ENCODE measurements around the gene DNAJA3.

Gene DNAJA3

GRCh38 chr16:4380119-4381063 is 45.3 kb upstream of the DNAJA3 start:
- TF ChIP-seq CTCF (IDR thresholded peaks at IDR 0.05; ENCODE audit: low read depth, low read length) = no peak
- DNase-seq (ENCODE audit: low read depth in 2 of 2) = no peak
- H3K4me3 ChIP-seq (replicated peaks in 1 of 2; ENCODE audit: low read depth in 2 of 2, low read length in 2 of 2) = no peak overlapping the region

DNA sequence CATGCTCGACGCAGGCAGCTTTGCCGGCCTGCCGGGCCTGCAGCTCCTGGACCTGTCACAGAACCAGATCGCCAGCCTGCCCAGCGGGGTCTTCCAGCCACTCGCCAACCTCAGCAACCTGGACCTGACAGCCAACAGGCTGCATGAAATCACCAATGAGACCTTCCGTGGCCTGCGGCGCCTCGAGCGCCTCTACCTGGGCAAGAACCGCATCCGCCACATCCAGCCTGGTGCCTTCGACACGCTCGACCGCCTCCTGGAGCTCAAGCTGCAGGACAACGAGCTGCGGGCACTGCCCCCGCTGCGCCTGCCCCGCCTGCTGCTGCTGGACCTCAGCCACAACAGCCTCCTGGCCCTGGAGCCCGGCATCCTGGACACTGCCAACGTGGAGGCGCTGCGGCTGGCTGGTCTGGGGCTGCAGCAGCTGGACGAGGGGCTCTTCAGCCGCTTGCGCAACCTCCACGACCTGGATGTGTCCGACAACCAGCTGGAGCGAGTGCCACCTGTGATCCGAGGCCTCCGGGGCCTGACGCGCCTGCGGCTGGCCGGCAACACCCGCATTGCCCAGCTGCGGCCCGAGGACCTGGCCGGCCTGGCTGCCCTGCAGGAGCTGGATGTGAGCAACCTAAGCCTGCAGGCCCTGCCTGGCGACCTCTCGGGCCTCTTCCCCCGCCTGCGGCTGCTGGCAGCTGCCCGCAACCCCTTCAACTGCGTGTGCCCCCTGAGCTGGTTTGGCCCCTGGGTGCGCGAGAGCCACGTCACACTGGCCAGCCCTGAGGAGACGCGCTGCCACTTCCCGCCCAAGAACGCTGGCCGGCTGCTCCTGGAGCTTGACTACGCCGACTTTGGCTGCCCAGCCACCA is 44.4 kb upstream of the DNAJA3 start:
- no peak for TF ChIP-seq CTCF (IDR thresholded peaks at IDR 0.05; ENCODE audit: low read depth, low read length)
- DNase-seq (ENCODE audit: low read depth in 2 of 2) = no peak
- H3K4me3 ChIP-seq (replicated peaks in 1 of 2; ENCODE audit: low read depth in 2 of 2, low read length in 2 of 2) = no peak overlapping the region

GRCh38 chr16:4381935-4382794 is 43.5 kb upstream of the DNAJA3 start:
- no peak overlapping the region for H3K4me3 ChIP-seq (replicated peaks in 1 of 2; ENCODE audit: low read depth in 2 of 2, low read length in 2 of 2)
- DNase-seq (ENCODE audit: low read depth in 2 of 2) = no peak
- no peak for TF ChIP-seq CTCF (IDR thresholded peaks at IDR 0.05; ENCODE audit: low read depth, low read length)

DNA sequence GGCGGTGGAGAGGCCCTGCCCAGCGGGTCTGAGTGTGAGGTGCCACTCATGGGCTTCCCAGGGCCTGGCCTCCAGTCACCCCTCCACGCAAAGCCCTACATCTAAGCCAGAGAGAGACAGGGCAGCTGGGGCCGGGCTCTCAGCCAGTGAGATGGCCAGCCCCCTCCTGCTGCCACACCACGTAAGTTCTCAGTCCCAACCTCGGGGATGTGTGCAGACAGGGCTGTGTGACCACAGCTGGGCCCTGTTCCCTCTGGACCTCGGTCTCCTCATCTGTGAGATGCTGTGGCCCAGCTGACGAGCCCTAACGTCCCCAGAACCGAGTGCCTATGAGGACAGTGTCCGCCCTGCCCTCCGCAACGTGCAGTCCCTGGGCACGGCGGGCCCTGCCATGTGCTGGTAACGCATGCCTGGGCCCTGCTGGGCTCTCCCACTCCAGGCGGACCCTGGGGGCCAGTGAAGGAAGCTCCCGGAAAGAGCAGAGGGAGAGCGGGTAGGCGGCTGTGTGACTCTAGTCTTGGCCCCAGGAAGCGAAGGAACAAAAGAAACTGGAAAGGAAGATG is 42.8 kb upstream of the DNAJA3 start:
- DNase-seq (ENCODE audit: low read depth in 2 of 2) = no peak
- TF ChIP-seq CTCF (IDR thresholded peaks at IDR 0.05; ENCODE audit: low read depth, low read length) = no peak
- no peak overlapping the region for H3K4me3 ChIP-seq (replicated peaks in 1 of 2; ENCODE audit: low read depth in 2 of 2, low read length in 2 of 2)

DNA sequence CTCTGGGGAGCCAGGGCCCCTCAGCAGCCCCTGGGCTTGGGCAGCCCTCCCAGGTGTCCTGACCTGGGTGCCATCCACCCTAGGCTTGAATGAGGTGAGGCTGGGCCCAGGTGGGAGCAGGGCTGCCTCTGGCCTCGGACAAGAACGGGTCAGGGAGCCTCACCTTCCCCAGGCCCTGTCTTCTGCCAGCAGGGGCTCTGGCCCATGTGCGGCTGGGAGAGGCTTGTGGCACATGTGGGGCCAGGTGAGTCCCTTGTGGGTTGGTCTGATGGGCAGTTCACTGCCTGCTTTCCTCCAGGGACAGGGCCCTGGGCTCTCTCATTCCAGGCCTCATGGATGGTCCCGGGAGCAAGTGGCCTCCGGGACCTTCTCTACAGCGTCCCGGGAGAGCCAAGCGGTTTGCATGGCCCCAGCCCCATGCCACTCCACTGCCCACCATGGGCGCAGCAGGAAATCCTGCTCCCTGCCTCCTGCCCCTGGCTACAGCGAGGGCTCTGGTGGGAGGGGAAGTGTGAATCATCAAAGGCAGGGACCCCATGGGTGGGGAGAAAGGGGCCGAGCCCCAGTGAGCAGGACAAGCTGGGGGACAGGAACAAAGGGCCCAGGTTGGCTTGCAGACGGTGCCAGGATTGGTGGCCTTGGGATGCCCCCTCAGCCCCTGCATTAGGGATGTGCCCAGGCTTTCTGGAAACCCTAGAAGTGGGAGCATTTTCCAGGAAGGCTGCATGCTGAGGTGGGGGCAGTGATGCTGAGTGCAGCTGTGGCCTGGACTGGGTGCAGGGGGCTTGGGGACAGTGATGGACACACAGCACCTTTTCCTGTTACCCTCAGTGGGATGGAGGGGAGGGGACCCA is 41.9 kb upstream of the DNAJA3 start:
- TF ChIP-seq CTCF (IDR thresholded peaks at IDR 0.05; ENCODE audit: low read depth, low read length) = no peak

More for the DNA sequence above, 41.9 kb upstream of the DNAJA3 start:
- DNase-seq (ENCODE audit: low read depth in 2 of 2) = no peak
- H3K4me3 ChIP-seq (replicated peaks in 1 of 2; ENCODE audit: low read depth in 2 of 2, low read length in 2 of 2) = no peak overlapping the region
